Measurements from ENCODE around the gene MFAP2.
A peak's percentile ranks its signal among the peaks of the same experiment; 100 is the strongest.
"Not testable (repeated sequence)": the region's sequence is repeated elsewhere in the genome, so short reads cannot be mapped to it uniquely, and the experiment has no call there.

MFAP2 gene

DNA sequence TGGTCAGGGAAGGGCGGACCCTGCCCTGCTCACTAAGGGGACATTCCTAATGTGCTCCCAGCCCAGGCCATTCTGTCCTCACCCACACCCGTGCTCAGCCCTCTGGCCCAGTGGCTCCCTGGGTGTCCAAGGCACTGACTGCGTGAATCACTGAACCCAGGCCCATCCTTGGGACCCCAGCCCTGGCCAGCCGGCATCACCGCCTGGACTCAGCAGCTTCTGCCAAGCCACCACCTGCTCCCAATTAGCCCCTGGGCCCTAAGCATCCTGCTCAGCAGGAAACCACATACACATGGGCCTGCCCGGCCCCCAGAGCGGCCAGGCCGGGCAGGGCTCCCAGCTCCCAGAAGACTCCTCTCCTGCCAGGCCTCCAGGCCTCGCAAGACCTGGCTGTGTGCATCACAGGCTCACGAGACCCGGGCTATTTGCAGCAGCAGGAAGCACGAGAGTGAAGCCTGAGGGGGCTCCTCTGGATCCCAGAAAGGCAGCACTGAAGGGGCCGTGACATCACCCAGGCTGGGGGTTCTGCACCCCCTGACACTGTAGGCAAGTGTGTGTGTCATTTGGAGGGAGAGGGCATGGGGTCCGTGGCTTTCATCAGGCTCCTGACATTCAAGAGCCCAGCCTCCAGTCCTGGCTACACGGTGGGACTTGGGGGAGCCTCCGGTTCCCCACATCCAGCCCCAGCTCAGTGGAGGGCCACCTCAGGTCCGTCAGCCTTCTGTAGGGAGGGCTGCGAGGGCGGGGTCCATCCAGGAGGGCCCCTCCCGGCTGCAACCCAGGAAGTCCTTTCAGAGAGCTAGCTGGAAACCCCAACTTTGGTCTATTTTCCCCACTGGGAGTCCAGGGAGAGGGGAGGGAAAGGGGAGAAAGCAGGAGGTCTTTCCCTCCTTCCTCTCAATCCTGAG, 1.6 kb downstream of the MFAP2 start:
- no peak for DNase-seq

DNA sequence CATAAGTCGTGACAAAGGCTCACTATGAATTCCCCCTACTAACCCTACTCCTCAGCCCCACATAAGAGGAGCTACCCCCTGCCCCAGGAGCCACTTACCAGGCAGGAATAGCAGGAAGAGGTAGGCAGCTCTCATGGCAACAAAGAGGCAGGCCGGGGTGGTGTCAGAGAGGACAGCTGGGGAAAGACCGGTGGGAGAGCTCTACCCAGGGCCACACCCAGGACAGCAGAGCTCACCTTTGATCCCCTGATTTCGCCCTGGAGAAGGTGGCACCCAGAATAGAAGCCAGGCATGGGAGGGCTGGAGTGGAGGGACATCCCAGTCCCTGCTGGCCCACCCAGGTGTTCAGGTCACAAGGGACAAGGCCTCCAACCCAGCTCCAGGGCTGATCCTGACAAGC, 2.3 kb downstream of the MFAP2 start:
- DNase-seq, result no peak

DNA sequence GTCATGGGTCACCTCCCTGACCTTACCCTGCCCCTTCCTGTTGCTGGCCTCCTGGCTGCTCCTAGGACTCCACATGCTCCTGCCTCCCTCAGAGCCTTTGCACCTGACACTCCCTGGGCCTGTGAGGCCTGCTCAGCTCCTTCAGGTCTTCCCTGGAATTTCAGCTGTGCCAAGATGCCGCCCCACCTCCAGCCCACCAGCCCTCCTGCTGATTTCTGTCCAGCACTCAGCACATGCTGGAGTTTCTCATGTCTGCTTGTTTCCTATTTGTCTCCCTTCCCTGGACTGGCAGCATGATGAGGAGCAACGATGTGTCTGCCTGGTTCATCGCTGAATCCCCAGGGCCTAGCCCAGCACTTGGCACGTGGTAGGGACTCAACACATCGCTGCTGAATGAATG, 3.0 kb downstream of the MFAP2 start:
- DNase-seq, result no peak

DNA sequence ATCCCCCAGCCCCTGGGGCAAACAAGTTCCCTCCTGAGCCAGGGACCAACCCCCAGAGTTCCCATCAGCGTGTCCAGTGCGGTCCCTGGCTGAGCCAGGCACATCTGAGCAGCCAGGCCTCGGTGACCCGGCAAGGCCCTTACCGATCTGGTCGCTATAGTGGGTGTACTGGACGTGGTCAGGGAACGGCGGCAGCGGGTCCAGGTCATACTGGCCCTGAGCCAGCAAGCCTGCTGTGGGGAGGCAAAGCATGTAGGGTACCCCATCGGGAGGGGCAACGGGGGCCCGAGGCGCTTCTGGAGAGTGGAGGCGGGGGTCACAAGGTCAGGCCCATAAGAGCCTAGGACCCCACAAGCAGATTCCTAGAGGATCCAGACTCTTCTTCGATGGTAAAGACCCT, 3.5 kb downstream of the MFAP2 start:
- no peak for DNase-seq

DNA sequence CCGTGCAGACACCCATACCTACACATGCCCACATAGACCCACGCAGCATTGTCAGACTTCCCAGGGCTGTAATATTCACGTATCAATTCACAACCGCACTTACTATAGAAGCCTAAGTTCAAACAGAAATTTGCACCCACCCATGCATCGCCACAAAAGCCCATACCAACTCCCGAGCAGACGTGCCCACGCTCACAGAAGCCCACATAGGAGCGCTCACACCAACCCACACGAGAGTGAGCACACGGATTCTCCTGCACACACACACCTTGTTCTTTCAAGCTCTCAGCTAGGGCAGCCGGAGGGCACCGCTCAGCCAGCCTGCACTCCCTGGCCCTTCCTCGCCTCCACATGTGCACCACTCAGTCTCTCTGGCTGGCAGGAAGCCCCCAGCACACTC, 4.6 kb downstream of the MFAP2 start:
- DNase-seq, result no peak

DNA sequence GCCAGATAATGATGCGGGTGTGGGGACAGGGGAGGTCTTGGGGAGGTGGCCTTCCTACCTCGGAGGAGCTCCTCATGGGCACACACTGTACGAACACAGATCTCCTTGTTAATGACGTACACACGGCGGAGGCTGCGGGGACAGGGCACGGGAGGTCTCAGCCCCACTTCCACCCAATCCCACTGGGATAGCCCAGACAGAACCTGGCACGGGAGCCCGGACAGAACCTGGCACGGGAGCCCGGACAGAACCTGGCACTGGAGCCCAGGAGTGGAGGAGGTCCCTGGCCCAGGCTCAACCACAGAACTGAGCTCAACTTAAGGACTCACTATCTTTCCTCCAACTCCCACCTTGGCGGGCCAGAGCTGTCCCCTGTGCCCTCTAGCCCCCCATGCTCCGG, 5.2 kb downstream of the MFAP2 start:
- DNase-seq, result no peak

DNA sequence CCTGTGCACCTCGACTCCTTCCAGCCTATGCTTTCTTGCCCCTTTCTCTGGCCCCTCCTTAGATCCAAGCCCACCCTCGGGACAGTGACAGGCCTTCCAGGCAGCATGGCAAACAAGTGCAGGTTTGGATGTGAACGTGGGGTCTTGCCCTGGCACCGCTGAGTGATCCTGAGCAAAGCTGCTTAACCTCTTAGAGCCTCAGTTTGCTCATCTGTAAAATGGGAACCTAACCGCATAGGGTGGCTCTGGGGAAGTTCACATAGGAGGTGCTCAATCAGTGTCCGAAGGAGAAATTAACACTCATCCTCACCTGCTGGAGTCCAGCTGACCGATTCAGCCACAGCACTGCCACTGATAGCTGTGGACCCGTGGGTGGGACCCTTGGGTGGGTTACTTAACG, 7.2 kb downstream of the MFAP2 start:
- DNase-seq, result no peak

DNA sequence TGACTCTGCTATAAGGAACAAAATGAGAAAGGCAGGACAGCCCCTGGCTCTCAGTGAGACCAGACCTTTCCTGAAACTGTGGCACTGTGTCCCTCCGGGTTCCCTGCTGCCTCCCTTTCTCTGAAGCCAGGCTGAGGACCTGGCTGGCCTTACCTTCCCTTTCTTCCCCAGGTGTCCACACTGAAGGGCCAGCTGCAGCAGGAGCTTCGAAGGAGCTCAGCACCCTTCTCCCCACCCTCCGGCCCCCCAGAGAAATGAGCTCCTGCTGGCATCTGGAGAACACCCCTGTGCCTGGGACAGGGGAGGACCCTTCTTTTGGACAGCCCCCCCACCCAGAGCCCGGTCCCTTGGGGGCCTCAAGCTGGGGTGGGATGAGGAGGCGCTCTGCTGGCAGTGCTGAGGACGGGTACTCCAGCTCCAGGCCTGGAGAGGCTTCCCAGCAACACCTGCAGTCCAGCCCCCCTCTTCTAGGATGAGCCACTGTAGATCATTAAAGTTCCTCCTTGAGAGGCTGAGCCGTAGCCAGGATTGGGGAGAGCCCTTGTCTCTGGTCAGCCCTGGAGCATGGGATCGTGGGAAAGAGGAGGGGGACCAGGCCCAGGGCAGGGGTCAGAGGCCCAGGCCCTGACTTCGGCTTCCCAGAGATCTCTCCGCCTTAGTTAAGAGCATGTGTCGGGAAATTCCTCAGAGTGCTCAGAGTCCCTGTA, 8.1 kb downstream of the MFAP2 start:
- no peak for DNase-seq

DNA sequence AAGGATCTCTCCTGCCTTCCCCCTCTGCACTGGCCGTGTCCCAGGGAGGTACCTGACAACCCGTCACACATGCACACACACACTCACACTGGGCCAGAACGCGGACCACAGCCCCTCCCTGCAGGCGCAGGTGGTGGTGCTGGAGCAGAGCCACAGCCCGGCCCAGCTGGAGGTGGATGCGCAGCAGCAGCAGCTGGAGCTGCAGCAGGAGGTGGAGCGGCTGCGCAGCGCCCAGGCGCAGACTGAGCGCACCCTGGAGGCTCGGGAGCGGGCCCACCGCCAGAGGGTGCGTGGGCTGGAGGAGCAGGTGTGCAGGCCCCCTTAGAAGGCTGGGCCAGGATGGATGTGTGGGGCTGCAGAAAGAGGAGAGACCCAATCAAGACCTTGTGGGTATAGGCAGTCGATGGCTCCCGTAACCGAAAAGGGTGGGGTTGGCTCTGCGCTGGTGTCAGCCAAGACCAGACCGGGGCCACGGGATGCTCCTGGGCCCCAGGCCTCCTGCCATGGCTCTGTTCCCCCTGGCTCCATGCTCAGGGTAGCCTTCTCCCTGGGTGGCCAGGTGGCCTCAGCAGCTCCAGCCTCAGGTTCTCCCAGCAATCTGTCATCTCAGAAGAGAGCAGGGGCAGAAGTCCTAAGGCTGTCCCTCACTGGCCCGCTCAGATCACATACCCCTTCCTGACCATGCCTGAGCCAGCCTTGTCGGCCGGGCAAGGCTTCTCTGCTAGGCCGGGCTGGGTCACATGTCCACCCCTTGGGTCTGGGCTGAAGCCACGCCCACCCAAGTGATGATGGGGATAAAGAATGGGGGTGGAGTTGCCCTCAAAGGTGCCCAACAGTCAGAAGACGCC, 8.9 kb downstream of the MFAP2 start:
- no peak for DNase-seq

DNA sequence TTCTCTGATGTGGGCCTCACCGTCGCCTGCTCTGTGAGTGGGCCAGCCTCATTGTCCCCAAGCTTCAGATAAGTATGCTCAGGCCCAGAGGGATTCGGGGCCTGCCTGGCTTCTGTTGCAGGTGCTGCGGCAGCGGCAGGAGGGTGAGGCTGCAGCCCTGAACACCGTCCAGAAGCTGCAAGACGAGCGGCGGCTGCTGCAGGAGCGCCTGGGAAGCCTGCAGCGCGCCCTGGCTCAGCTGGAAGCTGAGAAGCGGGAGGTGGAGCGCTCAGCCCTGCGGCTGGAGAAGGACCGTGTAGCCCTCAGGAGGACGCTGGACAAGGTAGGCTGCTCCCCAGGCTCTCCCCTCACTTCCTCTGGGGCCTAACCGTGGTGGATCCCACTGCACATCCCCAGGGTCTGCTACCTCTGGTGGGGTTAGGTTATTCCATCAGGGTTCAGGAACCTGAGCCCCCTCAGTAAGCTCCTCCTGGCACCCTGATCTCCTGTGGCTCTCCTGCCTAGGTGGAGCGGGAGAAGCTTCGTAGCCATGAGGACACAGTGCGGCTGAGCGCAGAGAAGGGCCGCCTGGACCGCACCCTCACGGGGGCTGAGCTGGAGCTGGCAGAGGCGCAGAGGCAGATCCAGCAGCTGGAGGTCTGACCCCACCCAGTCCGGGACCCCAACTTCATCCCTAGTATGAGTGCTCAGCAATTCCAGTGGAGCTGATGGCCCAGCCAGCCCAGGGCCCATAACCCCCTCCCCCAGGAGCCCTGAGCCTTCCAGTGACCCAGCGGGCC, 10.1 kb downstream of the MFAP2 start:
- no peak for DNase-seq

DNA sequence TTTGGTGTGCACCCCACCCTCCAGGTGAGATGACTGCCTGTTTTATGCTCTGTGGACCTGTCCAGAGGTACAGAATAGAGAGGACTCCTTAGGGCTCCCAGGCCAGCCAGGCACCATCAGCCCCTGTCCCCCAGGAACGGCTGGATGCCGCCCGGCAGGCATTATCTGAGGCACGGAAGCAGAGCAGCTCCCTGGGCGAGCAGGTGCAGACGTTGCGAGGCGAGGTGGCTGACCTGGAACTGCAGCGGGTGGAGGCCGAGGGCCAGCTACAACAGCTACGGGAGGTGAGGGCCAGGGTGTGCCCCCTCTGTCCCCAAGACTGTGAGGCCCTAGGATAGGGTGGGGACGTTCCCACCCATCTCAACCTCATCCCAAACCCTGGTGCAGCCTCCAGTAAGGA, 10.8 kb downstream of the MFAP2 start:
- DNase-seq, result no peak

DNA sequence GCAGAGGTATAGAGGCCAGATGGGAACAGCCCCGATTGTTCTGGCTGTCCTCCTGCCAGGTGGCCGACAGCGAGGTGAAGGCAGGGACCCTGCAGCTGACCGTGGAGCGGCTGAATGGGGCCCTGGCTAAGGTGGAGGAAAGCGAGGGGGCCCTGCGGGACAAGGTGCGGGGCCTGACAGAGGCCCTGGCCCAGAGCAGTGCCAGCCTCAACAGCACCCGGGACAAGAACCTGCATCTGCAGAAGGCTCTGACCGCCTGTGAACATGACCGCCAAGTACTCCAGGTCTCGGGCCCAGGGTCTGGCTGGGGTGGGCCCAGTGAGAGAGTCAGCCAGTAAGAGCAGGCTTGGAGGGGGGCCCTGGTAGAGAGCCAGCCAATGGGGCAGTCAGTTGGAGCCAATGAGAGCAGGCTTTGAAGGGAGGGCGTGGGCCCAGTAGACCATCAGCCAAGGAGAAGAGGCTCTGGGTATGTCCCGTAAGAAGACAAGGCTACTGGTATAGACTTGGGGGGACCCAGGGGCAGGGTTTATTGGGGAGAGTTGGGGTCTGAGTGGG, 11.3 kb downstream of the MFAP2 start:
- DNase-seq, result no peak

DNA sequence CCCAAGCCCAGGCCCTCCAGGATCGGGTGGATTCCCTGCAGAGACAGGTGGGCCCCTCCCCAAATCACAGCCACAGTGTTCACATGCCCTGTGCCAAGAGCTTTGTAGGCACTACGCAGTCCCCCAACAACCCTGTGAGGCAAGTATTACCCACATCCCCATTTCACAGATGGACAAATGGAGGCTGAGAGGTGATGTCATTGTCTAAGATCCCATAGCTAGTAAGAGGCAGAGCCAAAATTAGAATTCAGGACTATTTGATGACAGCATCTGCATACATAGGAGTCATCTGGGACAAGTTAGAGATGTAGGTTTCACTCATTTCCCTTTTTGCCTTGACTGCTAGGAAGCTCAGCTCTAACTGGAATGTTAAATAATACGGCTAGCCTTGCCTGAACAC, 12.0 kb downstream of the MFAP2 start:
- DNase-seq, result no peak

DNA sequence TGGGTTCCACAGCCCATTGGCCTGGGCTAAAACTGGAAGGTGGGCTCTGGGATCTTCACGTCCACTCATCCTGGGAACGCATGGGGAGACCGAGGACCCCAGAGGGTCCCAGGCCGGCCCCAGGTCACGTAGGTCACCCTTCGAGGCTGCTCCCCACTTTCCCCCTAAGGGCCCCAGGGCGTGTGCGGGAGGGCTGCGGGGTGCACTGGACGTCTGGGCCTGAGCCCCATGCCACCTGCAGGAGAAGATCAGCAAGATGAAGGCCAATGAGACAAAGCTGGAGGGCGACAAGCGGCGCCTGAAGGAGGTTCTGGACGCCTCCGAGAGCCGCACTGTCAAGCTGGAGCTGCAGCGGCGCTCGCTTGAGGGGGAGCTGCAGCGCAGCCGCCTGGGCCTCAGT, 12.5 kb downstream of the MFAP2 start:
- no peak for DNase-seq

DNA sequence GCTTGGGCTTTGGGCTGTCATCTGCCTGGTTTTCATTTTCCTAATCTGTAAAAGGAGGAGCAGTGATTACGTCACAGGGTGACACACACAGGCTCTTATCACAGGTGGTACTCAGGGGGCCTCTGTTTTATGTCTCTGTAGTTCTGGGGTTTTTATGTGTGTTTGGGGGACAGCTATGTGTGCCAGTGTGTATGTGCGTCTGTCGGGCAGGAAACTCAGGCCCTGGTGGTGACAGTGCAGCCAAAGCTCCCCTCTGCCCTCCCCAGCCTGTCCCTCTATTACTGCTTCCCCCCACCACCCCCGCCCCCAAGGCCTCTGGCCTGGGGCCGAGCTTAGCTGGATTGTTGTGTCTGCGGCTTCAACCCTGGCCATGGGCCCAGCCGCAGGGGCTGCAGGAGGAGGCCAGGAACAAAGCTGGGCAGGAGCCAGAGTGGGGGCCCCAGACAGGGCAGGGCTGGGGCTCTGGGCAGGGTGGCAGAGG, 13.3 kb downstream of the MFAP2 start:
- no peak for DNase-seq

DNA sequence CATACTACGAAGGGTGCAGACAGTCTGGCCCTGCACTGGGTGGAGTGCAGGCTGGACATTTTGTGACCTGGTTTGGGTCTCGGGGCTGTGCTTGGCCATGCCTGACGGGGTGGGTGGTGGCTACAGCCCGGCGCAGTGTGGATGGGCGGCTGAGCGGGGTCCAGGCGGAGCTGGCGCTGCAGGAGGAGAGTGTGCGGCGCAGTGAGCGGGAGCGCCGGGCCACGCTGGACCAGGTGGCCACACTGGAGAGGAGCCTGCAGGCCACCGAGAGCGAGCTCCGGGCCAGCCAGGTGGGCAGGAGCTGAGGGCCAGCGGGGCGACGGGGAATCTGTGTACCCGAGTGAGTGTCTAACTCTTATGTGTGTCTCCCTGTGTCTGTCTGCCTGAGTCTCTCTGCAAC, 14.1 kb downstream of the MFAP2 start:
- no peak for DNase-seq

DNA sequence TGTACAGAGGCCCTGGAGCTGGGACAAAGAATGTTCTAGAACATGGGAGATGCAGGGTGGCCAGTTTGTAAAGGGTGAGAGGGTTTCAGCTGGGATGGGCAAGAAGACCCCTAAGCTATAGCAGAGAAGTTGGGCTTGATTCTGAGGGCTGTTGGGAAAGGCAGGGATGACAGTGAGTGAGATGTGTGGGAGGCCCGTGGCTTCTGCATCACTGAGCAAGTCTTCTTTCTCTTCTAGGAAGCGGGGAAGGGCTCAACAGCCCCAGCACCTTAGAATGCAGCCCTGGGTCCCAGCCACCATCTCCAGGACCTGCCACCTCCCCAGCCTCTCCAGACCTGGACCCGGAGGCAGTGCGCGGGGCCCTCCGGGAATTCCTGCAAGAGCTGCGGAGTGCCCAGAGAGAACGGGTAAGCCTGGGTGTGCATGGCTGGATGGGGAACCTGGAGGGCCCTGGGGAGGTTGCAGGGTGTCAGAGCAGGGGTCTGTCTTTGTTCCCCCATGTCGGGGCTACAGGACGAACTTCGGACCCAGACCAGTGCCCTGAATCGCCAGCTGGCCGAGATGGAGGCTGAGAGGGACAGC, 14.8 kb downstream of the MFAP2 start:
- DNase-seq, result no peak

DNA sequence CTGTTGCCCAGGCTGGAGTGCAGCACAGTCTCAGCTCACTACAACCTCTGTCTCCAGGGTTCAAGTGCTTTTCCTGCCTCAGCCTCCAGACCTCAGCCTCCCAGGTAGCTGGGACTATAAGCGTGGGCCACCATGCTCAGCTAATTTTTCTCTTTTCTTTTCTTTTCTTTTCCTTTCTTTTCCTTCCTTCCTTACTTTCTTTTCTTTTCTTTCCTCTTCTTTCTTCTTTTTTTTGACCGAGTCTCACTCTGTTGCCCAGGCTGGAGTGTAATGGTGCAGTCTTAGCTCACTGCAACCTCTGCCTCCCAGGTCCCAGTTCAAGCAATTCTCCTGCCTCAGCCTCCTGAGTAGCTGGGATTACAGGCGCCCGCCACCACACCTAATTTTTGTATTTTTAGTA, 16.3 kb downstream of the MFAP2 start:
- not testable (repeated sequence) for DNase-seq

DNA sequence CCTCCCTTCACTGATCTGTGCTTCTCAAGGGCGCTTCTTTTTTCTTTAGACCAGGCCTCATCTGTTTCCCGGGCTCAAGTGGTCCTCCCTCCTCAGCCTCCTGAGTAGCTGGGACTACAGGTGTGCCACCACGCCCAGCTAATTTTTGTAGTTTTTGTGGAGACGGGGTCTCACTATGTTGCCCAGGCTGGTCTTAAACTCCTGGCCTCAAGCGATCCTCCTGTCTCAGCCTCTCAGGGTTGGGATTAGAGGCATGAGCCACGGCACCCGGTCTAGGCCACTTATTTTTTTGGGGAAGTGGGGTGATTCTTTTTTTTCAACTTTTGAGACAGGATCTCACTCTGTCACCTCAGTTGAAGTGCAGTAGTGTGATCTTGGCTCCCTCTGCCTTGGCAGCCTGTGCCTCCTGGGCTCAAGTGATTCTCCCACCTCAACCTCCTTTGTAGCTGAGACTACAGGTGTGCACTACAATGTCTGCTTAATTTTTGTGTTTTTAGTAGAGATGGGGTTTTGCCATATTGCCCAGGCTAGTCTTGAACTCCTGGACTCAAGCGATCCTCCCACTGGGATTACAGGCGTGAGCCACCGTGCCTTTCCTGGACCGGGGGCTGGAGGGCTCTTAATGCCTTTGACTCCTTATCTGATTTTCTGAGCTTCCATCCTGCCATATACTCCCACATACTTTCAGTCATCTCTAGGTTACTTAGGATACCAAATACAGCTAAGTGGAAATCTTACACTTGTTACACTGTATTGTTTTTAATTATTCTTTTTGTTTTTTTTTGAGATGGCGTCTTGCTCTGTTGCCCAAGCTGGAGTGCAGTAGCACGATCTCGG, 18.9 kb downstream of the MFAP2 start:
- no peak for DNase-seq

DNA sequence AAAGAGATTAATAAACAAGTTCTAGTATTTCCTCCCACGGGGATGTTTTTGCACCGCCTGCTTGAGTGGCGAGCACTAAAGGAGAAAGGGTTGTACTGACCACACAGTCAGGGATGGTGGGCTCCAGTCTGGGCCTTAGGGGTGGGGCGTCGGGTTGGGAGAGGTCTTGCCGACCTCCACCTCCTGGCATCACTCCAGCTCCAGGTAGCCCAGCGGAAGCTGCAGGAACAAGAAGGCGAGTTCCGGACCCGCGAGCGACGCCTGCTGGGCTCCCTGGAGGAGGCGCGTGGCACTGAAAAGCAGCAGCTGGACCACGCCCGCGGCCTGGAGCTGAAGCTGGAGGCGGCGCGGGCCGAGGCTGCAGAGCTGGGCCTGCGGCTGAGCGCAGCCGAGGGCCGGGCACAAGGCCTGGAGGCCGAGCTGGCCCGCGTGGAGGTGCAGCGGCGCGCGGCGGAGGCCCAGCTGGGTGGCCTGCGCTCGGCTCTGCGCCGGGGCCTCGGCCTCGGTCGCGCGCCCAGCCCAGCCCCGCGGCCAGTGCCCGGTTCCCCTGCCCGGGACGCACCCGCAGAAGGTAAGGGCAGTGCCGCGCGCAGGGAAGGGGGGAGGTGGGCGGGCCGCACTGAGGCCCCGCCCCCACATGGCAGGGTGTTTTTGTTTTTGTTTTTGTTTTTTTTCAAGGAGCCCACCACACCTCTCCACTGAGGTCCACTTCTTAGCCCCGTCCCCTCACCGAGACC, 19.7 kb downstream of the MFAP2 start:
- peak; percentile 56 to 83 (median 69) for DNase-seq
